K562 (cell line): Measurements from ENCODE around the gene PRXL2B. TPM values are rescaled to one million over a fixed set of nuclear protein-coding genes. Genes with fewer than 3 reads are reported as not detected.
"Not testable (repeated sequence)": the region's sequence is repeated elsewhere in the genome, so short reads cannot be mapped to it uniquely, and the experiment has no call there.

Source experiments
- ATAC-seq: fragments of 200-7000 bp; cut with Tn5 transposase; 3 replicates; pipeline ENCODE4 v1.9.1; 2020; ENCODE audit warnings: moderate library complexity
- BruUV-seq: library from RNA; stranded (reverse); fragments of 400-500 nt; replicated peaks from 2 replicates; lab custom pipeline; 2021; lab: Mats Ljungman, UMichigan
- CTCF ChIA-PET: fragments of 300-600 bp; formaldehyde crosslinking; extraction: SDS; loops from one replicate; lab custom pipeline; 2021; ENCODE audit warnings: low intra/inter-chr PET ratio; lab: Yijun Ruan, JAX
- POLR2A ChIA-PET: fragments of 300-600, 350-650 bp; sonication (Branson Sonifier 250); formaldehyde crosslinking; extraction: SDS; loops from one replicate; lab custom pipeline; 2021; ENCODE audit warnings: antibody characterized with exemption, inconsistent platforms; lab: Yijun Ruan, JAX
- DNase-seq, 4 experiments: peaks; one replicate each; pipeline versions ENCODE4 v3.0.0 to v3.0.0-alpha.2; 2011 to 2018; ENCODE audit warnings: low spot score in 3 of 4, mixed read lengths in 3 of 4; ENCODE audit errors: extremely low read depth in 1 of 4
- FAIRE-seq: peaks from 2 replicates; lab custom pipeline; 2011; peaks lifted over from hg19 to GRCh38; lab: Jason Lieb, UNC
- H2AFZ ChIP-seq: 2 replicates; pipeline ENCODE4 v1.6.0; 2011; ENCODE audit warnings: low read depth, low read length, control low read depth, inconsistent platforms
- H3K27ac ChIP-seq: fragments of 200-600 bp; 3 replicates; pipeline ENCODE4 v1.8.0; 2011; ENCODE audit warnings: low read depth, mild to moderate bottlenecking, control low read depth, inconsistent platforms, low read length, moderate library complexity, mixed read lengths; ENCODE audit errors: extremely low read depth
- H3K27me3 ChIP-seq, 2 experiments: fragments of 300-600 bp in 1 of 2; 2 replicates in 1 of 2; 3 replicates in 1 of 2; pipeline versions ENCODE4 v1.6.0 to v1.8.0; 2011; ENCODE audit warnings: inconsistent platforms in 2 of 2, low read length in 2 of 2, mild to moderate bottlenecking in 1 of 2, mixed read lengths in 1 of 2, moderate library complexity in 1 of 2; ENCODE audit not compliant: control insufficient read depth in 2 of 2, insufficient read depth in 2 of 2
- H3K36me3 ChIP-seq: fragments of 300-600 bp; 3 replicates; pipeline ENCODE4 v1.8.0; 2011; ENCODE audit warnings: mild to moderate bottlenecking, low read length, inconsistent platforms; ENCODE audit not compliant: control insufficient read depth, insufficient read depth
- H3K4me1 ChIP-seq, 2 experiments: fragments of 200-600 bp in 1 of 2; replicated peaks in 1 of 2; 2 replicates in 1 of 2; 3 replicates in 1 of 2; pipeline versions ENCODE4 v1.5.1 to v1.8.0; 2011; ENCODE audit warnings: inconsistent platforms in 2 of 2, low read length in 2 of 2, mild to moderate bottlenecking in 1 of 2, mixed read lengths in 1 of 2, moderate library complexity in 1 of 2; ENCODE audit not compliant: control insufficient read depth in 2 of 2, insufficient read depth in 2 of 2
- H3K4me2 ChIP-seq: 2 replicates; pipeline ENCODE4 v1.6.1; 2011; ENCODE audit warnings: low read length, control low read depth, inconsistent platforms, mixed read lengths; ENCODE audit not compliant: insufficient read depth
- H3K4me3 ChIP-seq: fragments of 200-600 bp; sonication (generic), shearing (Covaris generic); 2 replicates; pipeline ENCODE4 v1.5.1; 2016; ENCODE audit warnings: control low read depth, inconsistent platforms
- H3K79me2 ChIP-seq: fragments of 200-600 bp; 3 replicates; pipeline ENCODE4 v1.8.0; 2011; ENCODE audit warnings: low read length, inconsistent platforms; ENCODE audit not compliant: control insufficient read depth, insufficient read depth
- H3K9ac ChIP-seq, 2 experiments: 2 replicates each; pipeline versions ENCODE4 v1.6.0 to v1.6.1; 2011; ENCODE audit warnings: low read depth in 2 of 2, low read length in 2 of 2, control low read depth in 1 of 2, inconsistent platforms in 1 of 2, mild to moderate bottlenecking in 1 of 2, mixed read lengths in 1 of 2; ENCODE audit not compliant: insufficient read depth in 1 of 2
- H3K9me1 ChIP-seq: one replicate; pipeline ENCODE4 v1.6.0; 2011; ENCODE audit warnings: inconsistent platforms, mild to moderate bottlenecking, low read length, moderate library complexity; ENCODE audit not compliant: control insufficient read depth, insufficient read depth
- H3K9me3 ChIP-seq: replicated peaks from 2 replicates; pipeline ENCODE4 v1.5.1; 2011; ENCODE audit warnings: low read depth, low read length, inconsistent platforms; ENCODE audit not compliant: control insufficient read depth, insufficient read depth
- H4K20me1 ChIP-seq: replicated peaks from 2 replicates; pipeline ENCODE4 v1.6.1; 2011; ENCODE audit warnings: low read length, inconsistent platforms, mixed read lengths; ENCODE audit not compliant: control insufficient read depth, insufficient read depth
- NFIC ChIP-seq: fragments of 450-650 bp; IDR thresholded peaks from 2 replicates; pipeline ENCODE4 v1.6.1; 2017; ENCODE audit warnings: mild to moderate bottlenecking, inconsistent platforms
- RBM15 ChIP-seq: fragments of 200-400 bp; formaldehyde crosslinking; IDR thresholded peaks from 2 replicates; pipeline ENCODE4 v1.6.1; 2018; ENCODE audit warnings: mild to moderate bottlenecking, low read length, moderate library complexity; ENCODE audit not compliant: insufficient read depth
- ZBTB7A ChIP-seq: IDR thresholded peaks from 2 replicates; pipeline ENCODE4 v1.6.1; 2011; ENCODE audit warnings: low read depth, mild to moderate bottlenecking, low read length, moderate library complexity, borderline replicate concordance; ENCODE audit not compliant: control insufficient read depth
- WGBS: fragments of 100-300 bp; shearing (Covaris generic); methylation state at CpG from one replicate; pipeline ENCODE4 v1.1.6; 2016; ENCODE audit warnings: low coverage, mixed read lengths; ENCODE audit not compliant: insufficient coverage; ENCODE audit errors: missing lambda C conversion rate; 5-methylcytosine and 5-hydroxymethylcytosine counted together
- in situ Hi-C: fragments of 300-500 bp; cut with MboI; formaldehyde crosslinking; loops from 4 replicates; pipeline ENCODE4 v1.15.0; 2018; ENCODE audit warnings: inconsistent platforms, mixed read lengths
- intact Hi-C: fragments of 100-400 bp; cut with micrococcal nuclease; formaldehyde crosslinking; loops from 2 replicates; pipeline ENCODE4 v1.14.2; 2022
- polyA plus RNA-seq, 8 experiments: library from polyadenylated mRNA; depleted of rRNA in 4 of 8; stranded (reverse) in 5 of 8; unstranded in 3 of 8; fragments of >200 nt; fragmentation: Nextera tagmentation in 2 of 8; fragmentation: Illumina TruSeq in 1 of 8; extraction: Ambion mirVana in 2 of 8; extraction: Trizol in 1 of 8; gene quantifications; 2 replicates each; pipeline versions ENCODE4 v1.2.1 to v1.2.3, GENCODE V29; 2011 to 2014; ENCODE audit warnings: inconsistent platforms in 1 of 8, missing spikeins in 1 of 8
- total RNA-seq, 7 experiments: library from RNA; depleted of rRNA in 6 of 7; stranded (reverse); fragments of >200 nt in 6 of 7; fragmentation: Illumina TruSeq in 2 of 7; extraction: Trizol in 2 of 7; gene quantifications; 2 replicates each; pipeline versions ENCODE4 v1.2.1 to v1.2.3, GENCODE V29; 2011 to 2021; ENCODE audit warnings: low replicate concordance in 1 of 7
- TF ChIP-seq, protein P1 (sequence below): sonication (generic); formaldehyde crosslinking; IDR thresholded peaks from 2 replicates; pipeline ENCODE4 v1.8.0; 2022; ENCODE audit warnings: mild to moderate bottlenecking, missing genetic modification reagents

Gene PRXL2B
- total and polyA plus RNA-seq, 9 of the 15 experiments (the other 6 are each of a cell fraction or from before 2014, with no cell fraction given) = 0.99 to 25.3 (median 11.8) TPM

DNA sequence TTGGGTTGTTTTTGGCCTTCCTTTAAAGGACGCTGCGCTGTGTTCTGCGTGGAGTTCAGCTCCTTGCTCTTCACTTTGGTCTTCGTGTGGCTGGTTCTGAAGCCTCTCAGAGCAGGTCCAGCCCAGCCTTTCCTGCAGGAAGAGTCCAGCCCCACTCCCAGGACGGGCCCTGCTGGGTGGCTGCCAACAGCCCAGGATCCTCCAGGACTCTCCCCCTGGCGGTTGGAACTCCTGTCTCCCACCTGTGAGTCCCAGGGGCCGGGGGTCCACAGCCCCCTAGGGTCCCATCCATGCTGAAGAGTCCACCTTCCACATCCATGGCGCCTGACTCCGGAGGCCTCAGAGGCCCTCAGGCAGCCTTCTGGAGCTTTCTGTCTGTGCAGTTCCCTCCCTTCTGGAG, 35.0 kb upstream of the PRXL2B start:
- H3K27ac ChIP-seq, in situ Hi-C loops, H3K27me3 ChIP-seq, DNase-seq, ATAC-seq, H3K4me2 ChIP-seq, H3K9me3 ChIP-seq, H3K4me3 ChIP-seq, H2AFZ ChIP-seq, H3K9me1 ChIP-seq, CTCF ChIA-PET, H3K36me3 ChIP-seq, H4K20me1 ChIP-seq, intact Hi-C loops, BruUV-seq, H3K79me2 ChIP-seq: not testable (repeated sequence)
- TF ChIP-seq NFIC = peak; percentile 19; the same call in 1 of the 2 replicates
- 0 out of 2 replicates have a peak, but pooled peaks have one; percentile 45 for TF ChIP-seq ZBTB7A
- WGBS = 56% methylated on average over 7 of the region's 9 CpGs
- peak; percentile 78 for FAIRE-seq
- Histone ChIP-seq H3K9ac (peak overlapping the region in 1 of 2 experiments; percentile 35; a peak in 2 of 4 replicates), H3K4me1 (peaks cover 36 to 74% of the 10 kb centered on the region in 2 experiments)
- POLR2A ChIA-PET = interaction anchor here (1.0 kb wide), 1 partner anchor 144 kb away, joined by 3 read pairs; no protein-coding TSS in a partner anchor

DNA sequence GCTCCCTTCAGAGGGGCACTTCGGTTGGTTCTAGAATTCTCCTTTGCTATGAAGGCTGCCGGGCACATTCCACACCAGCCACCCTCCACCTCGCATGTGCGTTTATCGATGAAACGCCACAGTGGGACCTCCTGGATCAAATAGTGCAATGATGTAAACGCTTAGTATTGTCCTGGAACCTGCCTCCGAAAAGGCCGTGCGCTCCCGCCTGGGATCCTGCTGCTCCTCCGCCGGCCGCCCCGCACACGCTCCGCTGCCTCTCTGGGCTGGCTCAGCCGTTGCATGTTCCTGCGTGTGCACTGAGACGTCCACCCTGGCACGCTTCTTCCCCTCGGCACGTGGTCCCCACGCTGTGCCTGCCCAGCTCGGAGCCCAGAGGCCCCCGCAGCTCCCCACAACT, 34.4 kb upstream of the PRXL2B start:
- no peaks in the 10 kb centered on the region for H3K9me1 ChIP-seq
- CTCF ChIA-PET = no interaction called here
- H3K36me3 ChIP-seq = no peaks in the 10 kb centered on the region
- no peaks in the 10 kb centered on the region for H4K20me1 ChIP-seq
- no peak overlapping the region for H2AFZ ChIP-seq
- ATAC-seq (no peak), FAIRE-seq (no peak), DNase-seq (no peak)
- peaks cover 39 to 74% of the 10 kb centered on the region in 2 experiments for H3K4me1 ChIP-seq
- no peak overlapping the region for H3K4me2 ChIP-seq
- BruUV-seq = no TSS peak
- intact Hi-C loops = no loop called here
- H3K9ac ChIP-seq = peak overlapping the region in 1 of 2 experiments; percentile 52; a peak in 2 of 4 replicates
- WGBS = 69% methylated on average over 26 of the region's 26 CpGs
- H3K27me3 ChIP-seq = no peaks in the 10 kb centered on the region
- peaks cover 6% of the 10 kb centered on the region; the same call in 1 of the 3 replicates for H3K79me2 ChIP-seq
- H3K9me3 ChIP-seq = no peaks in the 10 kb centered on the region
- H3K27ac ChIP-seq = no peak overlapping the region
- TF ChIP-seq, protein P1, sequence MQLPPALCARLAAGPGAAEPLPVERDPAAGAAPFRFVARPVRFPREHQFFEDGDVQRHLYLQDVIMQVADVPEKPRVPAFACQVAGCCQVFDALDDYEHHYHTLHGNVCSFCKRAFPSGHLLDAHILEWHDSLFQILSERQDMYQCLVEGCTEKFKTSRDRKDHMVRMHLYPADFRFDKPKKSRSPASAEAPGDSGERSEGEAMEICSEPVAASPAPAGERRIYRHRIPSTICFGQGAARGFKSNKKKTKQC = no peak
- TF ChIP-seq RBM15 = no peak
- H3K4me3 ChIP-seq = no peak overlapping the region
- POLR2A ChIA-PET = interaction anchor here (1.0 kb wide), 1 partner anchor 145 kb away, joined by 3 read pairs; no protein-coding TSS in a partner anchor
- in situ Hi-C loops = no loop called here

DNA sequence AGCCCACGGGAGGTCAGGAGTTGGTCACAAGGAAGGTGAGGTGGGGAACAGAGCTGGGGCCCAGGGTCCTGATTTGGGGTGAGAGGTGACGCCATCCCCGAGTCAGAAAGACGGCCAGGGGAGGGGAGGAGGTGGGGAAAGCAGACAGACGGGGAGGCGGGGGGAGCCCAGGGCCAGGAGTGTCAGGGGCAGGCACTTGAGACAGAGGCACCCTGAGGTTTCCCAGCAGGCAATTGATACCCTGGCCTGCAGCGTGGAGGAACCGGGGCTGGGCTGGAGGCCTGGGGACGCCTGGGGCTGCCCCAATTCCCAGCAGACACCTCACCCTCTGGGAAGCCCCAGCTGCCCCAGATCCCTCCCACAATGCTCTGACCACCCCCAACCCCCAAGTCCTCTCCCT, 33.5 kb upstream of the PRXL2B start:
- CTCF ChIA-PET, H3K36me3 ChIP-seq, H3K9me1 ChIP-seq, H3K9me3 ChIP-seq, BruUV-seq, H4K20me1 ChIP-seq, POLR2A ChIA-PET, H3K27me3 ChIP-seq, intact Hi-C loops, ATAC-seq, H3K4me3 ChIP-seq, H2AFZ ChIP-seq, H3K4me2 ChIP-seq, DNase-seq, H3K79me2 ChIP-seq, H3K27ac ChIP-seq, FAIRE-seq, H3K9ac ChIP-seq, in situ Hi-C loops: not testable (repeated sequence)
- WGBS = 8% methylated on average over 5 of the region's 9 CpGs
- peaks cover 30 to 74% of the 10 kb centered on the region in 2 experiments for H3K4me1 ChIP-seq
